Breast epithelium (tissue), 4 donors: ENCODE data around the gene NUTF2. TPM values are rescaled to one million over a fixed set of nuclear protein-coding genes. Genes with fewer than 3 reads are reported as not detected.
A peak's percentile ranks its signal among the peaks of the same experiment; 100 is the strongest.
"Not testable (repeated sequence)": the region's sequence is repeated elsewhere in the genome, so short reads cannot be mapped to it uniquely, and the experiment has no call there.

Source experiments
- DNase-seq, 2 donors: peaks; one replicate each; pipeline ENCODE4 v3.0.0-alpha.2; 2019; ENCODE audit warnings: low spot score in 2 of 2
- H3K27ac ChIP-seq, 2 donors: fragments of 200-600 bp; sonication (generic) in 1 of 2; one replicate each; pipeline ENCODE4 v1.5.1; 2016 to 2019; ENCODE audit warnings: mild to moderate bottlenecking in 1 of 2
- H3K27me3 ChIP-seq, 2 donors: fragments of 200-600 bp; sonication (generic) in 1 of 2; one replicate each; pipeline versions ENCODE4 v1.5.1 to v1.6.0; 2017 to 2019; ENCODE audit warnings: control low read depth in 1 of 2, mild to moderate bottlenecking in 1 of 2
- H3K36me3 ChIP-seq: fragments of 200-600 bp; one replicate; pipeline ENCODE4 v1.5.1; 2019
- H3K4me1 ChIP-seq, 2 donors: fragments of 200-600 bp; sonication (generic); one replicate each; pipeline ENCODE4 v1.5.1; 2016 to 2019; ENCODE audit warnings: control low read depth in 1 of 2
- H3K4me3 ChIP-seq, 3 donors: fragments of 200-600 bp; sonication (generic); 1 replicate in 2 of 3; 2 replicates in 1 of 3; pipeline ENCODE4 v1.5.1; 2016 to 2019; ENCODE audit warnings: mild to moderate bottlenecking in 3 of 3, moderate library complexity in 2 of 3
- H3K9me3 ChIP-seq, 2 donors: fragments of 200-600 bp; sonication (generic) in 1 of 2; one replicate each; pipeline ENCODE4 v1.5.1; 2016 to 2019; ENCODE audit warnings: control low read depth in 1 of 2
- POLR2A ChIP-seq: fragments of 450-650 bp; IDR thresholded peaks from one replicate; pipeline ENCODE4 v1.6.1; 2016; ENCODE audit warnings: antibody characterized with exemption, mild to moderate bottlenecking, moderate library complexity
- POLR2AphosphoS5 ChIP-seq, 3 donors: sonication (generic); formaldehyde crosslinking; IDR thresholded peaks; one replicate each; pipeline ENCODE4 v1.6.1; 2017; ENCODE audit warnings: antibody characterized with exemption in 3 of 3
- intact Hi-C: fragments of 100-400 bp; cut with DNase I; formaldehyde crosslinking; loops from one replicate; pipeline ENCODE4 v1.15.1; 2023; ENCODE audit warnings: low total_unique reads
- total RNA-seq, 3 donors: library from RNA; depleted of rRNA; stranded (reverse); fragments of >200 nt; gene quantifications; one replicate each; pipeline ENCODE4 v1.1.0, GENCODE V29; 2016
- TF ChIP-seq, protein P1 (sequence below), 3 donors: fragments of 450-650 bp; IDR thresholded peaks; one replicate each; pipeline ENCODE4 v1.5.1; 2016 to 2017; ENCODE audit warnings: antibody characterized with exemption in 3 of 3, mild to moderate bottlenecking in 3 of 3, moderate library complexity in 3 of 3

The NUTF2 gene
- total RNA-seq, 3 donors from 2014 or later, result 91.5 to 168 (median 94.8) TPM

DNA sequence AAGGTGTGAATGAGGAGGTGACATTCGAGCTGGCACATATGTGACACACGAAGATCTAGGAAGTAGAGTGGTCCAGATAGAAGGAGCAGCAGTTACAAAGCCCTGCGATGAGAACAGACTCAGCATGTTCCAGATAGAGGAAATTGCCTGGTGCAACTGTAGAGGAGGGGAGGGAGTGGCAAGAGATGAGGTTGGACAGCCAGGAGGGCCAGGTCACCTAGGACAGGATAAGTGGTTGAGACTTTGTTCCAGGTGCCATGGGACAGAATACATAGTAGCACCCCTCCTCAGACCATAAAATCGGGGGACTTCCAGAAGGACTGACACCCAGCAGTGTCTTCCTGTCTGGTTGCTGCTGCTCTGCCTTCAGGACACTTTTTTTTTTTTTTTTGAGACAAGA is 11.8 kb downstream of the NUTF2 start:
- H3K36me3 ChIP-seq, result no peaks in the 10 kb centered on the region
- peak overlapping the region; percentile 91 to 93 for H3K27ac ChIP-seq
- no peak overlapping the region for H3K4me3 ChIP-seq
- no peaks in the 10 kb centered on the region for H3K9me3 ChIP-seq
- no peaks in the 10 kb centered on the region for H3K27me3 ChIP-seq
- no peak for TF ChIP-seq POLR2A
- TF ChIP-seq, protein P1, sequence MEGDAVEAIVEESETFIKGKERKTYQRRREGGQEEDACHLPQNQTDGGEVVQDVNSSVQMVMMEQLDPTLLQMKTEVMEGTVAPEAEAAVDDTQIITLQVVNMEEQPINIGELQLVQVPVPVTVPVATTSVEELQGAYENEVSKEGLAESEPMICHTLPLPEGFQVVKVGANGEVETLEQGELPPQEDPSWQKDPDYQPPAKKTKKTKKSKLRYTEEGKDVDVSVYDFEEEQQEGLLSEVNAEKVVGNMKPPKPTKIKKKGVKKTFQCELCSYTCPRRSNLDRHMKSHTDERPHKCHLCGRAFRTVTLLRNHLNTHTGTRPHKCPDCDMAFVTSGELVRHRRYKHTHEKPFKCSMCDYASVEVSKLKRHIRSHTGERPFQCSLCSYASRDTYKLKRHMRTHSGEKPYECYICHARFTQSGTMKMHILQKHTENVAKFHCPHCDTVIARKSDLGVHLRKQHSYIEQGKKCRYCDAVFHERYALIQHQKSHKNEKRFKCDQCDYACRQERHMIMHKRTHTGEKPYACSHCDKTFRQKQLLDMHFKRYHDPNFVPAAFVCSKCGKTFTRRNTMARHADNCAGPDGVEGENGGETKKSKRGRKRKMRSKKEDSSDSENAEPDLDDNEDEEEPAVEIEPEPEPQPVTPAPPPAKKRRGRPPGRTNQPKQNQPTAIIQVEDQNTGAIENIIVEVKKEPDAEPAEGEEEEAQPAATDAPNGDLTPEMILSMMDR (IDR thresholded peaks at IDR 0.05), result no peak
- intact Hi-C loops, result no loop called here
- DNase-seq, result no peak
- H3K4me1 ChIP-seq, result peaks cover 6 to 12% of the 10 kb centered on the region in 2 donors

DNA sequence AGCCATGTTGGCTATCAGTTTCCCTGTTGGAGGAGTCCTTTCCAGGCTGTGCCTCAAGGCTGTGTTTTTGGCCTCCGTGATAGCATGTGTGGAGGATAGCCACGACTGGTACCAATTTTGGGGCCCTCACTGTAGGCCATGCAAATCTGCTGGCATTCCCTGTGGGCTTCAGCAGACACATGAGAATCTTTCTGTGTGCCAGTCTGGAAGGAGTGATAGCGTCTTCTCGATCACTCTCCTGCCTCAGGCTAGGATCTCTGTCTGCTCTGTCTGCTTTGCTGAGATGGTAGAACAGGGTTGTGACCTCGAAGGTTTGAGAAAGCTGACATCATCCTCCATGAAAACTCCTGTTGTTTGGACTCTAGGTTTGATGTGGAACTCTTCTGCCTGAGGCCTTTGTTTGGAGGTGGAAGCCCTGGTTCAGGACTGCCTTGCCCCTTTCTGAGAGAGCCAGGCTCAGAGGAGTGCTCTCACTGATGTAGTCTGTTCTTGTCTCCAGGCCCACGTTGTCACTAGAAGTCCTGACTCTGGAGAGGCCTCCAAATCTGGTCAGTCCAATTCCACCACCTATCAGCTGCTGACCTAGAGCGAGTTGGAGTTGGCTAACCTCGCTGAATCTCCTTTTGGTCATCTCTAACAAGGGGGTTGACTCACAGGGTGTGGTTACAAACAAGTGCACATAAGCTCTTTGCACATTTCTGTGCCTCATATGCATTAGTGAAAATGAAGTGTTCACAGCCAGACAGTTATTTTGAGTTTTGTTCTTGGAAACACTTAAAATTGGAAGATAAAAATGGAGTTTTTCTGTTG is 14.1 kb downstream of the NUTF2 start:
- TF ChIP-seq, protein P1 (IDR thresholded peaks at IDR 0.05), result no peak
- no peak for TF ChIP-seq POLR2A
- no peak for TF ChIP-seq POLR2AphosphoS5 (IDR thresholded peaks at IDR 0.05)
- H3K27me3 ChIP-seq, result no peaks in the 10 kb centered on the region
- no peaks in the 10 kb centered on the region for H3K9me3 ChIP-seq
- peak overlapping the region; percentile 52 to 63 for H3K27ac ChIP-seq
- H3K4me1 ChIP-seq, result peaks cover 6 to 16% of the 10 kb centered on the region in 2 donors
- intact Hi-C loops, result no loop called here
- H3K4me3 ChIP-seq, result no peak overlapping the region
- no peaks in the 10 kb centered on the region for H3K36me3 ChIP-seq
- no peak for DNase-seq

DNA sequence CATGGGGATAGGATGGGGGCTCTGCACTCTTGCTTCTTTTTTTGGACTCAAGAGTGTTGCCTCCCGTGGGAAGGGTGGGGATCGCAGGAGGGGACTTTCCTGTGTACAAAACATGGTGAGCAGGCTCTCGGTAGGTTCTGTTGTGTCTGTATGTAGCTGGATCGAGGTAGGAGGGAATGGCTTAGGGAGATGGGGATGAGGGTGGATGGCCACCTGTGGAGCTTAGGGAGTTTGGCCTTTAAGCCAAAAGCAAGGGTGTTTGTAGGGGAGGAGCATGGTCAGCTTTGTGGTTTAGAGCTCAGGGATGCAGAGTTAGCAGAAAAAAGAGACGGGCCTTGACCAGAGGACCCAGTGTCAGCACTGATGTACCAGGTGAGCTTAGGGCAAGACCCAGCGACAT is 15.1 kb downstream of the NUTF2 start:
- no peaks in the 10 kb centered on the region for H3K27me3 ChIP-seq
- H3K4me1 ChIP-seq, result peaks cover 6 to 11% of the 10 kb centered on the region in 2 donors
- DNase-seq, result no peak
- peak overlapping the region; percentile 16 to 80 for H3K27ac ChIP-seq
- H3K9me3 ChIP-seq, result no peaks in the 10 kb centered on the region
- H3K36me3 ChIP-seq, result no peaks in the 10 kb centered on the region
- no peak overlapping the region for H3K4me3 ChIP-seq
- intact Hi-C loops, result no loop called here
- TF ChIP-seq POLR2A, result no peak
- TF ChIP-seq POLR2AphosphoS5 (IDR thresholded peaks at IDR 0.05), result no peak
- TF ChIP-seq, protein P1 (IDR thresholded peaks at IDR 0.05), result no peak

DNA sequence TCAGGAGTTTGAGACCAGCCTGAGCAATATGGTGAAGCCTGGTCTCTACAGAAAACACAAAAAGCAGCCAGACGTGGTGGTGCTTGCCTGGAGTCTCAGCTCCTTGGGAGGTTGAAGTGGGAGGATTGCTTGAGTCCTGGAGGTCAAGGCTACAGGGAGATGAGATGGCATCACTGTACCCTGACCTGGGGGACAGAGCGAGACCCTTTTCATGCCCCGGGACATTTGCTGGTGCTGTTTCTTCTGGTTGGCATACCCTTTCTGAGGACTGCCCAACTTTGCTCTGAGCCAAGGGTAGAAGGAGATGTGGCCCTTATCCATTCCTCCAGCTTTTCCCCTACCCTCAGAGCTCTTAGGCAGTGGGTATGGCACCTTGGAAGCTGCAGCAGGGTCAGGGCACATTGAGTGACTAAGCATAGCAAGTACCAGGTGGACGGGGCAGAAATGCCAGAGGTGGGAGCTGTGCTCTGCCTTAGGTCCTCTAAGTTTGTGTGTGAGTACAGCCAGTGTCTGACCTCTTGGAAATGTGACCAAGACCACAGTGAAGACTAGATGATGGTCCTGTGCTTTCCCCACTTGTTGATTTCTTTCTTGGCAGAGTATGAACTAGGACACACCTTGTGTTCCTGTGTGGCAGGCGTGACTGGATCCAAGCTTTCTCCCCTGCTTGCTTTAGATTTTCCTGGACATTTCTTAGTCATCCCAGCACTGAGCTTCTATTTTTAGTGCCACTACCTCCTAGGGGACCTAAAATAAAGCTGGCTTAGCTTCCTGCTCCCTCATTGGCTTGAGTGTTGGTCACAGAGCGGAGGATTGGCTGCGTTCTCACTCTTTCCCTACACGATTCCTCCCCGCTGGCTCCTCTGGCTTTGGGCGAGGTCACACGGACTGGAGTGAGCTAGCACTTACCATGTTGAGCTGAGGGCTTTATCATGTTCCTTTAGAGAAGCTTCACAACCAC is 16.2 kb downstream of the NUTF2 start:
- intact Hi-C loops, result no loop called here
- Histone ChIP-seq H3K36me3 (no peaks in the 10 kb centered on the region), H3K9me3 (no peaks in the 10 kb centered on the region), H3K27ac (peak overlapping the region; percentile 69 to 80), H3K4me3 (no peak overlapping the region), H3K27me3 (no peaks in the 10 kb centered on the region), H3K4me1 (peaks cover 0 to 4% of the 10 kb centered on the region in 2 donors)
- no peak for TF ChIP-seq POLR2AphosphoS5 (IDR thresholded peaks at IDR 0.05)
- no peak for TF ChIP-seq POLR2A
- TF ChIP-seq, protein P1 (IDR thresholded peaks at IDR 0.05), result no peak
- DNase-seq, result no peak

DNA sequence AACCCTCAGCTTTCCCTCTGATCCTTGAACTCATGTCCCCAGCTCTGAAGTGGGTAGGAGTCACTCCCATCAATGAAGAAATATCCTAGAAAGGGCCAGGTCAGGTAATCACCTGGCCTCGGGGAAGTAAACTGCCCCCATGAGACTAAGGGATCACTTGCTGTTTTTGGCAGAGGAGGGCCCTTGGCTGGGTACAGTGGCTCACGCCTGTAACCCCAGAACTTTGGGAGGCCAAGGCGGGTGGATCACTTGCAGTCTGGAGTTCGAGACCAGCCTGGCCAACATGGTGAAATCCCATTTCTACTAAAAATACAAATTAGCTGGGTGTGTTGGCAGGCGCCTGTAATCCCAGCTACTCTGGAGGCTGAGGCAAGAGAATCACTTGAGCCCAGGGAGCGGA is 17.3 kb downstream of the NUTF2 start:
- peak overlapping the region; percentile 69 to 79 for H3K27ac ChIP-seq
- H3K9me3 ChIP-seq, intact Hi-C loops, H3K27me3 ChIP-seq, H3K36me3 ChIP-seq, H3K4me1 ChIP-seq, H3K4me3 ChIP-seq, DNase-seq: not testable (repeated sequence)
